ENCODE measurements around the gene CACNA1D.

CACNA1D gene

GRCh38 chr3:53813876-53814275, 319.5 kb downstream of the CACNA1D start:
- H3K27ac ChIP-seq (ENCODE audit: insufficient read depth, low read depth, low read length, poor library complexity, severe bottlenecking): no peak overlapping the region
- 95% methylated on average over 10 of the region's 10 CpGs for WGBS, 2 experiments
- H3K9me3 ChIP-seq (ENCODE audit: control insufficient read depth, low read length): no peaks in the 10 kb centered on the region

DNA sequence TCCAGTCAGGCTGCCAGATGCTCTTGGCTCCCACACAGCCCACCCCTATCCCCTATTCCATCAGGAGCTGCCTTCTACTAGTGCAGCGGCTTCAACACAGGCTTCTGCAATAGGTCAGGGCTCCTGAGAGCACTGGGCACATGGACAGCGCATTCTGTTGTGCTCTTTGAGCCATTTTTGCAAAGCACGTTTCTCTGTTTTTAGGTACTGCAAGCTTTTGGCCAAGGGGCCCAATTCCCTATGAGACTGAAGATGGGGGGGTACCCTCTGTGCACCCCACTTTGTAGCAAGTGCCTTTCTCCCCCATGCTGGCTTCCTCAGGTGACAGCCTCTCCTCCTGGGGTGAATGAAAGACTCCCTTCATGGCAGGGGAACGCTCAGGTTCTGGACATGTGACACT, 320.7 kb downstream of the CACNA1D start:
- Histone ChIP-seq H3K36me3 (ENCODE audit: control insufficient read depth, insufficient read depth, low read length) (no peaks in the 10 kb centered on the region), H3K9me3 (ENCODE audit: control insufficient read depth, low read length) (no peaks in the 10 kb centered on the region), H3K4me3 (ENCODE audit: insufficient read depth, low read depth, low read length) (no peak overlapping the region), H3K4me1 (ENCODE audit: control insufficient read depth, insufficient read depth, low read length) (no peaks in the 10 kb centered on the region), H3K27me3 (ENCODE audit: control insufficient read depth, insufficient read depth, low read length, poor library complexity, severe bottlenecking) (no peaks in the 10 kb centered on the region), H3K27ac (ENCODE audit: insufficient read depth, low read depth, low read length, poor library complexity, severe bottlenecking) (no peak overlapping the region)
- 89 to 92% methylated on average over 4 of the region's 4 CpGs for WGBS, 2 experiments

More at GRCh38 chr3:53813876-53814275, 319.5 kb downstream of the CACNA1D start:
- Histone ChIP-seq H3K27me3 (ENCODE audit: control insufficient read depth, insufficient read depth, low read length, poor library complexity, severe bottlenecking) (no peaks in the 10 kb centered on the region), H3K4me1 (ENCODE audit: control insufficient read depth, insufficient read depth, low read length) (no peaks in the 10 kb centered on the region), H3K4me3 (ENCODE audit: insufficient read depth, low read depth, low read length) (no peak overlapping the region), H3K36me3 (ENCODE audit: control insufficient read depth, insufficient read depth, low read length) (no peaks in the 10 kb centered on the region)

- Histone ChIP-seq H3K4me1 (ENCODE audit: control insufficient read depth, insufficient read depth, low read length) (no peaks in the 10 kb centered on the region), H3K27me3 (ENCODE audit: control insufficient read depth, insufficient read depth, low read length, poor library complexity, severe bottlenecking) (no peaks in the 10 kb centered on the region), H3K9me3 (ENCODE audit: control insufficient read depth, low read length) (no peaks in the 10 kb centered on the region), H3K36me3 (ENCODE audit: control insufficient read depth, insufficient read depth, low read length) (no peaks in the 10 kb centered on the region), H3K27ac (ENCODE audit: insufficient read depth, low read depth, low read length, poor library complexity, severe bottlenecking) (no peak overlapping the region), H3K4me3 (ENCODE audit: insufficient read depth, low read depth, low read length) (no peak overlapping the region)
- 96% methylated on average over 7 of the region's 7 CpGs for WGBS, 2 experiments
Observed at GRCh38 chr3:53815651-53816050, 321.2 kb downstream of the CACNA1D start.

DNA sequence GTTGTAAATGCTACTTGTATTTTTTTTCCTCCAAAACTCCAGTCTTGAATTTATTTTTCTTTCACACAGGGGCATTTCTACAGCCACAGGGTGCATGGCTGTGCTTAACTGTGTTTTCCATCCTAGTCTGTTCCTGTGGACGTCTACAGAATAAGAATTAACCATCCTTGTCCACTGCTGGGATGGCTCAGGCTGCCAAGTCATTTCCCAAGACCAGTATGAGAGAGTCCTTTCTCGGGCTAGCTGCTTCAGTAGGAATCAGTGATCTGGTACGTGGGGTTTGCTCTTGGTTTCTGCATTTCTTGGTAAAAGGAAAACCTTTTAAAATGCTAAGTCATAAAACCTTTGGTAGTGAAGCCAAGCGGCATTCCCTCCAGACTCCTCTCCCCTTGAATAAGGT, 322.0 kb downstream of the CACNA1D start:
- Histone ChIP-seq H3K4me3 (ENCODE audit: insufficient read depth, low read depth, low read length) (no peak overlapping the region), H3K9me3 (ENCODE audit: control insufficient read depth, low read length) (no peaks in the 10 kb centered on the region), H3K4me1 (ENCODE audit: control insufficient read depth, insufficient read depth, low read length) (no peaks in the 10 kb centered on the region), H3K27ac (ENCODE audit: insufficient read depth, low read depth, low read length, poor library complexity, severe bottlenecking) (no peak overlapping the region), H3K36me3 (ENCODE audit: control insufficient read depth, insufficient read depth, low read length) (no peaks in the 10 kb centered on the region), H3K27me3 (ENCODE audit: control insufficient read depth, insufficient read depth, low read length, poor library complexity, severe bottlenecking) (no peaks in the 10 kb centered on the region)
- 92 to 93% methylated on average over 4 of the region's 4 CpGs for WGBS, 2 experiments

- 94% methylated on average over 6 of the region's 6 CpGs for WGBS, 2 experiments
Observed at GRCh38 chr3:53817211-53817610, 322.8 kb downstream of the CACNA1D start.

DNA sequence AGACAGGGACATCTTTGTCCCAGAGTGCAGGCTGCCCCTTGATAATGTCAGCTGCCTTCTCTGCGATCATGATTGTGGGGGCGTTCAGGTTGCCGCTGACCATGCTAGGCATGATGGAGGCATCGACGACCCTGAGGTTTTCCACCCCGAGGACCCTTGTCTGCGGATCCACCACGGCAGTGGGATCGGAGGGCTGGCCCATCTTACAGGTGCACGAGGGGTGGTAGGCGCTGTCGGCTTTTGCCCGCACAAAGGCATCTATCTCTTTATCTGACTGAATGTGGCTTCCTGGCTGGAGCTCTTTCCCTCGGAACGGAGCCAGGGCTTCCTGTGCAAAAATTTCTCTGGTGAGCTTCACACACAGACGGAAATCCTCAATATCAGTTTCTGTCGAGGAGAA, 323.4 kb downstream of the CACNA1D start:
- H3K36me3 ChIP-seq (ENCODE audit: control insufficient read depth, insufficient read depth, low read length): no peaks in the 10 kb centered on the region
- H3K27ac ChIP-seq (ENCODE audit: insufficient read depth, low read depth, low read length, poor library complexity, severe bottlenecking): no peak overlapping the region
- H3K27me3 ChIP-seq (ENCODE audit: control insufficient read depth, insufficient read depth, low read length, poor library complexity, severe bottlenecking): no peaks in the 10 kb centered on the region
- 96% methylated on average over 17 of the region's 17 CpGs for WGBS, 2 experiments
- no peaks in the 10 kb centered on the region for H3K9me3 ChIP-seq (ENCODE audit: control insufficient read depth, low read length)
- no peak overlapping the region for H3K4me3 ChIP-seq (ENCODE audit: insufficient read depth, low read depth, low read length)
- peaks cover 4% of the 10 kb centered on the region for H3K4me1 ChIP-seq (ENCODE audit: control insufficient read depth, insufficient read depth, low read length)

More at GRCh38 chr3:53817211-53817610, 322.8 kb downstream of the CACNA1D start:
- Histone ChIP-seq H3K27me3 (ENCODE audit: control insufficient read depth, insufficient read depth, low read length, poor library complexity, severe bottlenecking) (no peaks in the 10 kb centered on the region), H3K4me3 (ENCODE audit: insufficient read depth, low read depth, low read length) (no peak overlapping the region), H3K9me3 (ENCODE audit: control insufficient read depth, low read length) (no peaks in the 10 kb centered on the region), H3K36me3 (ENCODE audit: control insufficient read depth, insufficient read depth, low read length) (no peaks in the 10 kb centered on the region), H3K27ac (ENCODE audit: insufficient read depth, low read depth, low read length, poor library complexity, severe bottlenecking) (no peak overlapping the region), H3K4me1 (ENCODE audit: control insufficient read depth, insufficient read depth, low read length) (peaks cover 4% of the 10 kb centered on the region)

DNA sequence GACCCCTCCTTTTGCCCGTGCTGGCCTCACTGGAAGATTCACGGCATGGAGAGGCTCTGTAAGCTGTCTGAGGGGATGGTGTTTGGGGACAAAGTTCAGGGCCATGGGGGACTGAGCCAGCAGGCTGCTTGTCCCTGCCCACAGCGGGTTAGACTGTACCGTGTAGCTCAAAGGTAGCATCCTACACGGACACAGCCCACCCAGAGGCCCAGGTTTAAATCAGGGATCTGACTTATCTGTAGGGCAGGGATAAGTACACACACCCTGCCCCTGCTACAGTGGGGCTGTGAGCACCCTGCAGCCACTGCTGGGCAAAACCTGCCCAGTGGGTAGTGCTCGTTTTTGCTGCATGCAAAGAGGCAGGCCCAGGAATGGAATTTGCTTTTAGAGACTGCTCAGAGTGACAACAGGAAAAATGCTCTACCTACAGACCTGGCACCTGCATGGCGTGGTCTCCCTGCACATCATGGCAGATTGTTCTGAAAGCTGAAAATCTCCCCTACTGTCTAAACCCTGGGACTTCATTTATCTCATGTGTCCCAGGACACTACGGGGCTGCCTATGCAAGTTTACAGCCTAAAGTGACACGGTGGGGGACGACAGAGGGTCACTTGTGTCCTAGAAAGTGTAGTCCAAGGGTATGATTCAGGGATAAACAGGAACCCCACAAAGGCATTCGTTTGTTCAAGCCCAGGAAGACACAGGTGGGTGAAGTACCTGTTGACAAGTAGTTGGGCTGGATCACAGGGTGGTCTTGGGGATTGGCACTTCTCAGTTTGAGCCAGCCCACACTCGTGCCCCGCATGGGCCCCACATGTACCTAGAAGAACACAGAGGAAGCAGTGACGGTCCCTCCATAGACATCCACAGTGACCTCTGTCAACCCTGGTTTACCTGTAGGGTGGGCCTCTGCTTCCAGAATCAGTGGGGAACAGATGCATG, 324.1 kb downstream of the CACNA1D start:
- 91 to 94% methylated on average over 14 of the region's 14 CpGs for WGBS, 2 experiments
- no peaks in the 10 kb centered on the region for H3K36me3 ChIP-seq (ENCODE audit: control insufficient read depth, insufficient read depth, low read length)
- H3K27me3 ChIP-seq (ENCODE audit: control insufficient read depth, insufficient read depth, low read length, poor library complexity, severe bottlenecking): no peaks in the 10 kb centered on the region
- H3K27ac ChIP-seq (ENCODE audit: insufficient read depth, low read depth, low read length, poor library complexity, severe bottlenecking): no peak overlapping the region
- H3K9me3 ChIP-seq (ENCODE audit: control insufficient read depth, low read length): no peaks in the 10 kb centered on the region
- no peak overlapping the region for H3K4me3 ChIP-seq (ENCODE audit: insufficient read depth, low read depth, low read length)
- peaks cover 4% of the 10 kb centered on the region for H3K4me1 ChIP-seq (ENCODE audit: control insufficient read depth, insufficient read depth, low read length)

DNA sequence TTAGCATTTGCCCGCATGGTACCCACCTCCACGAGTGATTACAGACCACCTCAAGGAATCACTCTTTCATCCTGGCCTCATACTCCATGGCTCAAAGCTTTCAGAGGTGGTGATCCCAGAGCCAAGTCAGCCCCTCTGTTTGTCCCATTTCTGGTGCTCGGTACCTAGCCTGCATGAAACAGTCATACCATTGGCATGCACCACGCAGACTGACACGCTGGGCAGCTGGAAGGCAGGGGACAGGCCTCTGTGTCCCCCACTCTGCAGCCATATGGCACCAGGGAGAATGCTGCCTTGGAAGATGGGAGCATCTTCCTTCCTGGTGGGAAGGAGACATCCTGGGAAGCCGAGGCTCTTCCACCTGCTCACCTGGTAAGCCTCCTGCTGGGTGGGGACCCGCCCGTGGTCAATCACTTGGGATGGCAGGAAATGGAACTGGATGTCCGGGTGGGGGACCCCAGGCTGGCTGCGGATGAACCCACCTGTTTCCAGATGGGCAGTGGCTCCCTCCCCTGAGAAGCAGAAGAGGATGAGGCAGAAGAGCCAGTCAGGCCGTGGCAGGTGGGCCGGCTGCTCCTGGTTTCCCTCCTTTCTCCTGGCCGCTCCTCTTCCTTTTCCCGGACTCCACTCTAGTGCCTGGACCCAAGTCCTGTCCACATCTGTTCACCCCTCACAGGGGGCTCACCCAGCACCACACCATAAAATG, 324.9 kb downstream of the CACNA1D start:
- Histone ChIP-seq H3K27ac (ENCODE audit: insufficient read depth, low read depth, low read length, poor library complexity, severe bottlenecking) (no peak overlapping the region), H3K9me3 (ENCODE audit: control insufficient read depth, low read length) (no peaks in the 10 kb centered on the region), H3K27me3 (ENCODE audit: control insufficient read depth, insufficient read depth, low read length, poor library complexity, severe bottlenecking) (no peaks in the 10 kb centered on the region), H3K4me1 (ENCODE audit: control insufficient read depth, insufficient read depth, low read length) (peaks cover 4% of the 10 kb centered on the region), H3K4me3 (ENCODE audit: insufficient read depth, low read depth, low read length) (no peak overlapping the region), H3K36me3 (ENCODE audit: control insufficient read depth, insufficient read depth, low read length) (no peaks in the 10 kb centered on the region)
- 94 to 95% methylated on average over 14 of the region's 14 CpGs for WGBS, 2 experiments

DNA sequence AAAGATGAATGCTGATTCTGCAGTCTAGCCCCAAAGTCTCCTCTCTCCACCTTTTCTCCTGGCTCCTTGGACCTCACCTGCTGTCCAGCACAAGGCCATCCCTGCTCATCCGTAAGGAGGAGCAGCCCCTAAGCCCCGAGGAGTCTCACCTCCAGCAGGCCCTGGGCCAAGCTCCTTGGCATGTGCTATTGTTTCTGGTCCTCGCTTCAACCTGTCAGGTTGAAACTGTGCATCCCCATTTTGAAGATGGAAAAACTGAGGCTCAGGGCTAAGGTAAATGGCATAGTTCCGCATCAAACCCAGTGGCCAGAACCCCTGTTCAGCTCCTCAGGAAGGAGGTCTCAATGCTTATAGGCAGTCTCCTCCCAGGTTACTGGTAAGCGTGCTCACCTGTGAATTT, 325.7 kb downstream of the CACNA1D start:
- no peaks in the 10 kb centered on the region for H3K9me3 ChIP-seq (ENCODE audit: control insufficient read depth, low read length)
- H3K4me3 ChIP-seq (ENCODE audit: insufficient read depth, low read depth, low read length): no peak overlapping the region
- WGBS, 2 experiments: 91 to 95% methylated on average over 5 of the region's 5 CpGs
- H3K36me3 ChIP-seq (ENCODE audit: control insufficient read depth, insufficient read depth, low read length): no peaks in the 10 kb centered on the region
- H3K27me3 ChIP-seq (ENCODE audit: control insufficient read depth, insufficient read depth, low read length, poor library complexity, severe bottlenecking): no peaks in the 10 kb centered on the region
- H3K4me1 ChIP-seq (ENCODE audit: control insufficient read depth, insufficient read depth, low read length): peaks cover 4% of the 10 kb centered on the region
- H3K27ac ChIP-seq (ENCODE audit: insufficient read depth, low read depth, low read length, poor library complexity, severe bottlenecking): no peak overlapping the region
